Kidney epithelial cell (primary cell): Measurements from ENCODE around the gene RAD17. TPM values are rescaled to one million over a fixed set of nuclear protein-coding genes. Genes with fewer than 3 reads are reported as not detected.
"Not testable (repeated sequence)": the region's sequence is repeated elsewhere in the genome, so short reads cannot be mapped to it uniquely, and the experiment has no call there.

Experiments used
- DNase-seq: peaks from one replicate; pipeline ENCODE4 v3.0.0-alpha.2; 2010; ENCODE audit warnings: low read depth
- H3K27me3 ChIP-seq: 2 replicates; pipeline ENCODE4 v1.6.0; 2011; ENCODE audit warnings: low read length; ENCODE audit not compliant: control insufficient read depth, insufficient read depth
- H3K36me3 ChIP-seq: 2 replicates; pipeline ENCODE4 v1.5.1; 2011; ENCODE audit warnings: low read length; ENCODE audit not compliant: control insufficient read depth, insufficient read depth
- H3K4me3 ChIP-seq: 2 replicates; pipeline ENCODE4 v1.5.1; 2011; ENCODE audit warnings: low read depth, mild to moderate bottlenecking, control low read depth, low read length
- total RNA-seq: library from RNA; depleted of rRNA; stranded (reverse); fragments of >200 nt; gene quantifications from 2 replicates; pipeline ENCODE4 v1.2.3, GENCODE V29; 2015
- TF ChIP-seq, protein P1 (sequence below): IDR thresholded peaks from 2 replicates; pipeline ENCODE4 v1.5.1; 2011; ENCODE audit warnings: mild to moderate bottlenecking, moderate library complexity, low read length, control low read depth, inconsistent platforms; ENCODE audit not compliant: insufficient read depth, poor library complexity, severe bottlenecking

The RAD17 gene, protein sequence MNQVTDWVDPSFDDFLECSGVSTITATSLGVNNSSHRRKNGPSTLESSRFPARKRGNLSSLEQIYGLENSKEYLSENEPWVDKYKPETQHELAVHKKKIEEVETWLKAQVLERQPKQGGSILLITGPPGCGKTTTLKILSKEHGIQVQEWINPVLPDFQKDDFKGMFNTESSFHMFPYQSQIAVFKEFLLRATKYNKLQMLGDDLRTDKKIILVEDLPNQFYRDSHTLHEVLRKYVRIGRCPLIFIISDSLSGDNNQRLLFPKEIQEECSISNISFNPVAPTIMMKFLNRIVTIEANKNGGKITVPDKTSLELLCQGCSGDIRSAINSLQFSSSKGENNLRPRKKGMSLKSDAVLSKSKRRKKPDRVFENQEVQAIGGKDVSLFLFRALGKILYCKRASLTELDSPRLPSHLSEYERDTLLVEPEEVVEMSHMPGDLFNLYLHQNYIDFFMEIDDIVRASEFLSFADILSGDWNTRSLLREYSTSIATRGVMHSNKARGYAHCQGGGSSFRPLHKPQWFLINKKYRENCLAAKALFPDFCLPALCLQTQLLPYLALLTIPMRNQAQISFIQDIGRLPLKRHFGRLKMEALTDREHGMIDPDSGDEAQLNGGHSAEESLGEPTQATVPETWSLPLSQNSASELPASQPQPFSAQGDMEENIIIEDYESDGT
- 25.9 and 26.0 TPM in 2 replicates for total RNA-seq

DNA sequence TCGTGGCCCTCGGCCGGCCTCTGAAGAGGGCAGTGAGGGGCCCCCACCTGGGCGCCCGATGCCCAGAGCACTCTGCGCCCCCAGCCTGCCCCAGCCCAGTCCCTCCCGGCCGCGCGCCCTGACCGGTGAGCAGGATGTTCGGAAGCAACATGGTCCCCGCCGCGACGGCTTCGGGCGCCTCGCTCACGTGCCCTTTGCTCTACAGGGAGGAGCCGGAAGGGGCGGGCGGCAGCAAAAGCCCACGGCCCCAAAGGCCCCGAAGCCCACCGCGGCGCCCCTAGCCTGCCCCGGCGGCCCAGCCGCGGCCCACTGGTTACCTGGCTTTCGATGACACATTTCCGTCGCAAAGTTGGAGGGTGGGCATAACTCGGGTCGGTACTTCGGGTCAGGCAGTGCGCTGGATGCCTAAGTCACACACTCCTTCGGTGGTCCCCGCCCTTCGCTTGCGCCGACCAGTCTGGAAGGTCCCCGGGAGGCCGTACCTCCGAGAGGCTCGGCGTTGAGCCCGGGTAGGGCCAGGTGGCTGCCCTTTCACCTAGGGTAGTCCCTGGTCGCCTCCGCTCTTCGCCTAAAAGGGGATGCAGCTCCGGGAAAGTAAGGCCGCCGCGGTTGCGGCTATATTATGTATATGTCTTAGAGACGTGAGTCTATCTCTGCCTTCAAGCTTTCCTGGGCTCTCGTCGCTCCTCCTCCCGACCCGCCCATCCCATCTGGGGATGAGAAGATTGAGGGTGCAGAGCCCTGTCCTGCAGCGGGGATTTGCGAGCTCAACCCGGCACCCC lies at the start of gene RAD17, which contains the start of the genes AK6 and TAF9:
Gene RAD17 (plus strand): TSS at position 479 of the 782 bp plus-strand sequence. CDS start 2,391 bp downstream, outside the sequence.
Gene AK6 (minus strand): TSS at position 181 of the 782 bp plus-strand sequence. CDS start 30 bp downstream, at position 151.
Gene TAF9 (minus strand): TSS at position 181 of the 782 bp plus-strand sequence. CDS start 3,783 bp downstream, outside the sequence.
- Histone ChIP-seq H3K27me3 (no peaks in the 10 kb centered on the region), H3K36me3 (no peaks in the 10 kb centered on the region), H3K4me3 (peak within 1 kb of the TSS; percentile 81)
- DNase-seq = peak; percentile 55
- TF ChIP-seq, protein P1, sequence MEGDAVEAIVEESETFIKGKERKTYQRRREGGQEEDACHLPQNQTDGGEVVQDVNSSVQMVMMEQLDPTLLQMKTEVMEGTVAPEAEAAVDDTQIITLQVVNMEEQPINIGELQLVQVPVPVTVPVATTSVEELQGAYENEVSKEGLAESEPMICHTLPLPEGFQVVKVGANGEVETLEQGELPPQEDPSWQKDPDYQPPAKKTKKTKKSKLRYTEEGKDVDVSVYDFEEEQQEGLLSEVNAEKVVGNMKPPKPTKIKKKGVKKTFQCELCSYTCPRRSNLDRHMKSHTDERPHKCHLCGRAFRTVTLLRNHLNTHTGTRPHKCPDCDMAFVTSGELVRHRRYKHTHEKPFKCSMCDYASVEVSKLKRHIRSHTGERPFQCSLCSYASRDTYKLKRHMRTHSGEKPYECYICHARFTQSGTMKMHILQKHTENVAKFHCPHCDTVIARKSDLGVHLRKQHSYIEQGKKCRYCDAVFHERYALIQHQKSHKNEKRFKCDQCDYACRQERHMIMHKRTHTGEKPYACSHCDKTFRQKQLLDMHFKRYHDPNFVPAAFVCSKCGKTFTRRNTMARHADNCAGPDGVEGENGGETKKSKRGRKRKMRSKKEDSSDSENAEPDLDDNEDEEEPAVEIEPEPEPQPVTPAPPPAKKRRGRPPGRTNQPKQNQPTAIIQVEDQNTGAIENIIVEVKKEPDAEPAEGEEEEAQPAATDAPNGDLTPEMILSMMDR = no peak

GRCh38 chr5:69326365-69326764 lies 43.3 kb upstream of the RAD17 start:
- Histone ChIP-seq H3K36me3 (no peaks in the 10 kb centered on the region), H3K27me3 (no peaks in the 10 kb centered on the region), H3K4me3 (no peak overlapping the region)
- no peak for DNase-seq
- TF ChIP-seq, protein P1 = no peak

DNA sequence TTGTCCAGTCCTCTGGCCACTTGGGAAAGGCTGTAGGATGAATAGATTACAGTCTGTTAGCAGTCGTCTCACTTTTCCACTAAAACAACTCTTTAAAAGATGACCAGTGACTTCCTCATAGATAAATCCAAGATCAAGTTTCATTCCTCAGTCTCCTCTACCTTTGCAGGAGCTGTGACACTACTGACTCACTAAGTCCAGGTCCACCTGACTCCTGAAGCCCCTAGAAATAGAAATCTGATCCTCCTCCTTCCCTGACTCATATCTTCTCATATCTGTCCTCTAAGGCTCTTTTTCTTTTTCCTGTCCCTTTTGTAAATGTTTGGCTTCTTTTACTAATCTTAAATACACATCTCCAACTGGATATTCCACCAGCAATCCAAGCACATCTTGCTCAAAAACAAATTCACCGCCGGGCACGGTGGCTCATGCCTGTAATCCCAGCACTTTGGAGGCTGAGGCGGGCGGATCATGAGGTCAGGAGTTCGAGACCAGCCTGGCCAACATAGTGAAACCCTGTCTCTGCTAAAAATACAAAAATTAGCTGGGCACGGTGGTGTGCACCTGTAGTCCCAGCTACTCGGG lies 39.6 kb upstream of the RAD17 start:
- Histone ChIP-seq H3K4me3 (no peak overlapping the region), H3K27me3 (no peaks in the 10 kb centered on the region), H3K36me3 (no peaks in the 10 kb centered on the region)
- TF ChIP-seq, protein P1 = no peak
- no peak for DNase-seq

- H3K4me3 ChIP-seq = peak overlapping the region; percentile 77
- H3K36me3 ChIP-seq = no peaks in the 10 kb centered on the region
- no peaks in the 10 kb centered on the region for H3K27me3 ChIP-seq
- TF ChIP-seq, protein P1 = no peak
- DNase-seq = no peak
Observed at GRCh38 chr5:69331528-69332445, 37.8 kb upstream of the RAD17 start.

- not testable (repeated sequence) for H3K27me3 ChIP-seq, DNase-seq
Observed at GRCh38 chr5:69333668-69334315, 35.8 kb upstream of the RAD17 start.

More at GRCh38 chr5:69333668-69334315, 35.8 kb upstream of the RAD17 start:
- not testable (repeated sequence) for H3K4me3 ChIP-seq, H3K36me3 ChIP-seq
